SK-N-SH (cell line): ENCODE data around the gene CDK6.

Source experiments
- EP300 ChIP-seq, 2 experiments: IDR thresholded peaks; 2 replicates each; pipeline versions ENCODE4 v1.4.0 to v1.6.1; 2012; ENCODE audit warnings: borderline replicate concordance in 1 of 2, low read depth in 1 of 2, low read length in 1 of 2
- RAD21 ChIP-seq: IDR thresholded peaks from 2 replicates; pipeline ENCODE4 v1.6.1; 2012; ENCODE audit warnings: mild to moderate bottlenecking, low read length
- RFX5 ChIP-seq: IDR thresholded peaks from 2 replicates; pipeline ENCODE4 v1.6.1; 2012; ENCODE audit warnings: mild to moderate bottlenecking, improper control_type of control experiment, low read length
- RXRA ChIP-seq: IDR thresholded peaks from 2 replicates; pipeline ENCODE4 v1.4.0; 2012; ENCODE audit warnings: low read depth, mild to moderate bottlenecking, borderline replicate concordance
- SIN3A ChIP-seq: IDR thresholded peaks from 2 replicates; pipeline ENCODE4 v1.6.1; 2012; ENCODE audit warnings: low read depth, mild to moderate bottlenecking, low read length, moderate library complexity, borderline replicate concordance
- YY1 ChIP-seq: IDR thresholded peaks from 2 replicates; pipeline ENCODE4 v1.4.0; 2012; ENCODE audit warnings: low read depth, mild to moderate bottlenecking
- TF ChIP-seq, protein P1 (sequence below): fragments of 200-600 bp; sonication (generic); IDR thresholded peaks from 2 replicates; pipeline ENCODE4 v1.6.1; 2017; ENCODE audit warnings: antibody characterized with exemption, mild to moderate bottlenecking, moderate library complexity

DNA sequence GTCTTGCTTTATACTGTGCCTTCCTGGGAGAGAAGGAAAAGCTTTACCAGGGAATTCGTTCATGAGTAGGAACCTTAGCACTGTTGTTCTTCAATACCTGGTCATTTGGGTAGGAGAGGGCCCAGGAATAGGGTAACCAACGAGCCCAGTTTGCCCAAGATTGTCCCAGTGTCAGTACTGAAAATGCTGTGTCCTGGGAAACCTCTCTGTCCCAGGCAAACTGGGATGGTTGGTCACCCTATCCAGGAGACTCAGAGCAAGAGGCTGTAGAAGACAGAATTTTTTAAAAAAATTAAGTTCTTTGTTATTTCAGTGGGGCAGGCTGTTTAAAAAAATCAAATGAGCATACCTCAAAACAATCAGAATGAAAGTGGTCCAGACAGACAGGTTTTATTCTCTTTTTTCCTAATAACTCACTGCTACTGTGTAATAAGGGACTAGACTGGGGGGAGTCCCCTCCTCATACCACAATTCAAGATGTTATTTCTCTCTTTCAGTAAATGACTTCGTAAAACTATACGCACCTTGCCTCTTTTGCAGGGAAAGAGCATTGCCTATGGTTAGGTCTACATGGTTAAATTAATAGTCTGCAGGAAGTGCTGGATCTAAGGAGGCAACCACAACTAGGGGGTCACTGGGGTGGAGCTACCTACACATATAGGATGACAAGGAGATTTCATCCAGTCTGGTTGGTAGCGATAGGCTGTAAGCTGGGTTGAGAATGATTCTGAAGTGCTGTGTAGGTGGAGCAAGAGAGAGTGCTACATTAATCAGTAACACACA lies 205.1 kb downstream of the CDK6 start:
- TF ChIP-seq EP300 (IDR thresholded peaks at IDR 0.05; ENCODE audit: borderline replicate concordance in 1 of 2, low read depth in 1 of 2, low read length in 1 of 2) (no peak), YY1 (no peak), RFX5 (no peak), SIN3A (0 out of 2 replicates have a peak, but pooled peaks have one; percentile 10), RAD21 (no peak), RXRA (no peak)
- TF ChIP-seq, protein P1, sequence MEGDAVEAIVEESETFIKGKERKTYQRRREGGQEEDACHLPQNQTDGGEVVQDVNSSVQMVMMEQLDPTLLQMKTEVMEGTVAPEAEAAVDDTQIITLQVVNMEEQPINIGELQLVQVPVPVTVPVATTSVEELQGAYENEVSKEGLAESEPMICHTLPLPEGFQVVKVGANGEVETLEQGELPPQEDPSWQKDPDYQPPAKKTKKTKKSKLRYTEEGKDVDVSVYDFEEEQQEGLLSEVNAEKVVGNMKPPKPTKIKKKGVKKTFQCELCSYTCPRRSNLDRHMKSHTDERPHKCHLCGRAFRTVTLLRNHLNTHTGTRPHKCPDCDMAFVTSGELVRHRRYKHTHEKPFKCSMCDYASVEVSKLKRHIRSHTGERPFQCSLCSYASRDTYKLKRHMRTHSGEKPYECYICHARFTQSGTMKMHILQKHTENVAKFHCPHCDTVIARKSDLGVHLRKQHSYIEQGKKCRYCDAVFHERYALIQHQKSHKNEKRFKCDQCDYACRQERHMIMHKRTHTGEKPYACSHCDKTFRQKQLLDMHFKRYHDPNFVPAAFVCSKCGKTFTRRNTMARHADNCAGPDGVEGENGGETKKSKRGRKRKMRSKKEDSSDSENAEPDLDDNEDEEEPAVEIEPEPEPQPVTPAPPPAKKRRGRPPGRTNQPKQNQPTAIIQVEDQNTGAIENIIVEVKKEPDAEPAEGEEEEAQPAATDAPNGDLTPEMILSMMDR = no peak
